ENCODE data around the gene MCUB.

MCUB gene

GRCh38 chr4:109690690-109691410 is 130.8 kb downstream of the MCUB start:
- no peak for DNase-seq

DNA sequence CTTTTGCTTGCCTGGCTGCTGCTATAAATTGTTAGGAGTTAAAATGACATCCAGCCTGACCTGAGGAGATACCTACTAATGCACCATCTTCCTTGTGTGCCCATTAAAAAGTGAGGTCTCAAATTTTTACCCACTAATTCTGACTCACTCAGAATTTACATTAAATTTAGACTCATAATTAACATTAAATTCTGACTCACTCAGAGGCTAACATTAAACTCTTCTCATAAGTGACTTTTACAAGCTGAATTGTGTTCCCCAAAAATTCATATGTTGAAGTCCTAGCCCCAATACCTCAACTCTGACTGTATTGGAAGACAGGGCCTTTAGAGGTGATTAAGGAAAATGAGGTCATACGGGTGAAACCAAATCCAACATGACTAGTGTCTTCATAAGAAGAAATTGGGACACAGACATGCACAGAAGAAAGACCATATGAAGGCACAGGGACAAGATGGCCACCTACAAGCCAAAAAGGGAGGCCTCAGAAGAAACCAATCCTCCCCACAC is 131.4 kb downstream of the MCUB start:
- DNase-seq: no peak

GRCh38 chr4:109698656-109699055 is 138.6 kb downstream of the MCUB start:
- no peak for DNase-seq

GRCh38 chr4:109699553-109700225 is 139.6 kb downstream of the MCUB start:
- no peak for DNase-seq

DNA sequence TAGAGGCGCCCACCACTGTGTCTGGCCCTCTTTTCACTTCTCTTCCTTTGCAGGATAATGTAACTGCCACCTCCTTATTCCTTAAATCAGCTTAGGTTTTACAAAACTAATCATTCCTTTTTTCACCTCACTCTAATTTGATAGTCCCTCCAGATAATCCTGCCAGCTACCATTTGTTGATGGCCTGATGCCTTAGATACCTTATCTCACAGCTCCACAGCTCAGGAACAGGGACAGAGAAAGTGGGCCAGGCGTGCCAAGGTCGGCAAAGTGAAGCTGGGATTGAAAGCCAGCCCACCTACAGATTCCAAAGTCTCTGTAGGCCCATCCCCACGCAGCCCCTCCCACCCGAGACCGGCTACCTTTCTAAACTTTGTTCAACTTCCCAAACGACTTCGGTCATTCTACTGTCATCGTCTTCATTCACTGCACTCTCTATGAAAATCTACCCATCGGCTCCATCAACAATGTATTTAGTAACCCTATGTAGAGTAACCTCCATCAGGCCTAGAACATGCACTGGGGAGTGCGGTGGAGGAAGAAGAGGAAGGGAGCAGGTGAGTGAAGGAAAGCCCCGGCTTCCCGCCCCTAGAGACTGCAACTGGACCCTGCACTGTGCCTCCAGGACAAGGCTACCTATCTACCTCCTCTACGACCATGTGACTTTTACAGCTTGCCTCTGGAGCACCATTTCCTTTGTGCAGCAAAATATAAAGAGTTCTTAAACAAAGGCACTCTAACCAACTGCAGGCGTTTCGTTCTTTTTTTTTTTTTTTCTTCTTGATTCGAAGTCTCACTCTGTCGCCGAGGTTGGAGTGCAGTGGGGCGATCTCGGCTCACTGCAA is 141.7 kb downstream of the MCUB start:
- peak; percentile 31 for DNase-seq

- DNase-seq: peak; percentile 34
Observed at GRCh38 chr4:109702950-109703663, 143.1 kb downstream of the MCUB start, which contains the start of gene CASP6. TSS of gene CASP6 (minus strand) at chr4:109703445. CDS start at chr4:109703395, 50 bp downstream.

- DNase-seq: peak; percentile 2
Observed at GRCh38 chr4:109703664-109704361, 143.8 kb downstream of the MCUB start.

DNA sequence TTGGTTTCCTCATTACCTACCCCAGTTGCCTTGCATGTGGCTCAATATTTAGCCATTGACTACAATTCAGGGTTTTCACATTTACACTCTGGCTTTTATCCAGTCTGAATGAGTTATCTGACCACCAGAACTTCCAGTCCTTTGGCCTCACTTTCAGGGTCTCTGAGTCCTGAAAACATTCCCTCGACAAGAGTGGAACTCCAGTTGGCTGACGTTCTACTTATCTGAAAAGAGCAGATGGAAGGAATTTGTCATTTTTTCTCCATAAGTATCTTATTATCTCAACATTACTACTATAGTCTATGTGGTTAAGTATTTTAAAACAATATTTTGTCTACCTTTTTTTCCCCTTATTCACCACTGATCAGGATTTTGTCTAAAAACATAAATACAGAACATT is 148.4 kb downstream of the MCUB start:
- no peak for DNase-seq

DNA sequence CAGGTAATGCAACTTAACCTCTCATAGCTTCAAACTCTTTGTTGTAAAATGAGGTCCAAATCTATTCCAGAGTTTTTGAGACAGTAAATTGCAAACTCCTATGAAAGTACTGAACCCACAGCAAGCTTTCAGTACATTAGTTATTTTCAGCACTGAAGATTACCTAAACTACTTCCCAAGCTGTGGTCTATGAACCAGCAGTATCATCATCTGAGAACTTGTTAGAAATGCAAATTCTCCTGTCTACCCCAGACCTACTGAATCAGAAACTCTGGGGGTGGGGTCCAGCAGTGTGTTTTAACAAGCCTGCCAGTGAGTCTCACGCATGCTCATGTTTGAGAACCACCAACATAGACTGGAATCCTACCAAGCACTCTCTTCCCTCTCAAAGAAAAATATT is 148.9 kb downstream of the MCUB start:
- no peak for DNase-seq

DNA sequence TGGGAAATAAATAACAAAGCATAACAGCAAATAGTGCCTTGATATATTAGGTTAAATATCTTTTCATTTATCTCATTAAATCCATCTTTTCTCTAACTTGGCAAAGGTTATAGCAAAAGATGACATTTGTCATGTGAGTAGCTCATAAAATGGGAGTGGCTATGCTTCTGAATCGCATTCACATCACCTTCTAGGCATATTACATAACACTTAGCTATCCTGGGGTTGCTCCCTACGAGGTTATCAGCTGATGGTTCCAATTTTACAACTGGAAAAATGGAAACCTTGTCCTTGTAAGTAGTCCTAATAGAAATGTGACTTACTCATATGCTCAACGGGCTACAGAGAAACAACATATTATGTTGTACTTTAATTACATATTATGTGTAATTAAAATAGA is 153.5 kb downstream of the MCUB start:
- no peak for DNase-seq

- no peak for DNase-seq
Observed at GRCh38 chr4:109718759-109719158, 158.7 kb downstream of the MCUB start.

DNA sequence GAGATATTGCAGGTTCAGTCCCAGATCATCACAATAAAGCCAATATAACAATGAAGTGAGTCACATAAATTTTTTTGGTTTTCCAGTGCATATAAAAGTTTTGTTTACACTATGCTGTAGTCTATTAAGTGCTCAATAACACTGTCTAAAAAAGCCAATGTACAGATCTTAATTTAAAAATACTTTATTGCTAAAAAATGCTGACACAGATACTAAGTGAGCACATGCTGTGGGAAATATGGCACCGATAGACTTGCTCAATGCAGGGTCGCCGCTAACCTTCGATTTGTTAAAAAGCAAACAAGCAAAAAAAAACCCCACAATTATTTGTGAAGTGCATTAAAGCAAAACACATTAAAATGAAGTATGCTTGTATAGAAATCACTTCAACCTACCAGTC is 159.6 kb downstream of the MCUB start:
- no peak for DNase-seq

DNA sequence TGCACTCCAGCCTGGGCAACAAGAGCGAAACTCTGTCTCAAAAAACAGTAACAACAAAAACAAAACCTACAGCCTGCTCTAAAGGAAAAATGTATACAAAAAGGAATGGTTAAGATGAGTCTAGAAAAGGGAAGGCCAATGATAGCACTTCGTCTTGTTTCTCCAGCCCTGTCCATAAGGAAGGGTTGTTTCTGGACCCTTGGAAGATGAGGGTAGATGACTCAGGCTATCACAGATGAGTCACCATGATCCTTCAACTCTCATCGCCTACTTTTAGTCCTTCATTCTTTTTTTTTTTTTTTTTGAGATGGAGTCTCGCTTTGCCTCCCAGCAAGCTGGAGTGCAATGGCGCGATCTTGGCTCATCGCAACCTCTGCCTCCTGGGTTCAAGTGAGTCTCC is 161.0 kb downstream of the MCUB start:
- no peak for DNase-seq

GRCh38 chr4:109722357-109722756 is 162.3 kb downstream of the MCUB start:
- DNase-seq: no peak

DNA sequence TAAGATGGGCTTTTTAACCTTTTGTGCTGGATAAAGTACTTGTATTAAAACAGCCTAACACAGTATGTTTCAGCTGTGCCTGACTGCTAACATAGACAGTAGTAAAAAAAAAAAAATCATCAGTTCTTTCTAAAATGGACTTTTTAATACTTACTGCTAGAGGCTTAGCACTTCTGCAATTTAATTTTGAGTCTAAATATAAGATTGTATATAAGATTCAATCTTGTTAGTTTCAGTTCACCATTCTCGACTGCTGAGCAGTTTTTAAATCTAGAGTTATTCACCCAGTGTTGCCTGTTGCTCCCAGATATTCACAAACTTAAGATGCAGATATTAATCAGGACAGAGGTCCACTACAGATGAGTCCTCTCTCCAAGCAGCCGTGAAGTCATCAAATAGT is 163.1 kb downstream of the MCUB start:
- DNase-seq: no peak

DNA sequence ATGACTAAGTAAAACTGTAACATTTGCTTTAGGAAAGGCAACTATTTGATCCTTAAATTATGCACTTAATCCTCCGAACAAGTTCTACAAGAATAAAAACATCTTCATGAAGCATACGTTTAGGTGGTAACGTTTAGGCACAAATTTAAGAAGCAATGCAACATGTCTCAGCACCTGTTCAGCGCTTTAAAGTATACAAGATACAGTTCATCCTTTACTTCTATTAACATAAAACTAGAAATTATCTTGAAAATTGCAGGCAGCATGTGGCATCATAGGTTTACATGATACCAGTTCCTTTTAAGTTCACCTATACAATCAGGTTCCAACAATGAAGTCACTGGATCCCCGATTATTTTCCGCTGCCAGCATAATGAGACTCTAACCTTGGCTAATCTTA is 168.3 kb downstream of the MCUB start:
- no peak for DNase-seq

GRCh38 chr4:109729117-109729717 is 169.2 kb downstream of the MCUB start:
- no peak for DNase-seq

DNA sequence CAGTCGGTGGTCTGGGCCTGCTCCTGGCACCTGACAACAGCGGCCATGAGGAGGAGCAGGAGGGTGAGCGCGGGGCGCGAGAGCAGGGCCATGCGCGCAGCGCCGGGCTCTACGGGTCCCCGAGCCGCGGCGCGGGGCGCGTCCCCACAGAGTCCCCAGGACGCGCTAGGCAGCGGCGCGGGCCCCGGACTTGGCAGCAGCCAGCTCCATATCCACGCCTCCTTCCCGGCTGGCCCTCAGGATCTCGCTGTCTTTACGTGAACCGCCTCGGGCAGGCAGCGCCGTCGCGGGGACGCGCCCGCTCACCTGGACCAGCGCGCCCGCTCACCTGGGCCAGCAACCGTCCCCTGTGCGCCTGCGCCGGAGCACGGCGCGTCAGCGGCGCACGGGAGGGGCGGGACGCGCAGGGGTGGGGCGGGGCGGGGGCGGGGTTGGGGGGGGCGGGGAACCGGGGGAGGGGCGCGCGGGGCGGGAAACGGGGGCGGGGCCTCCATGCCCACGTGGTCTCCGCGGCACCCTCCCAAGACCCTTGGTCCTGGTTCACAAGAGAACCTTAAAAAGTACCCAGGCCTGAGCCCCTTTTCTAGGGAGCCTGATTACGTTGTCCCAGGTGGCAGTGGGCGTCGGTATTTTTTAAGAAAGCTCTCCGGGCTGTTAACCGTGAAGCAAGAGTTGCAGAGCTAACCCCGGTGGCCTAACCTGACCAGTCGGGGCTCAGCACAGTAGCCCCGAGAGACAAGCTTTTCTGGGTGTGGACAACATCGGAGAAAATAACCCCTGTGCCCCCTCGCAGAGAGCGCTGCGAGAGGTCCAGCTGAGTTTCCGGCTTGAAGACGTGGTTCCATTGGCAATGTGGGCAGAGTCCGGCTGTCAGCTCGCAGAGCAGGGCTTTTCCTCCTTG is 169.9 kb downstream of the MCUB start, which contains the start of gene PLA2G12A:
Gene PLA2G12A (minus strand): TSS at position 353 of the 901 bp plus-strand sequence. CDS start 261 bp downstream, at position 92.
- peak; percentile 58 for DNase-seq

- no peak for DNase-seq
Observed at GRCh38 chr4:109730619-109731545, 170.8 kb downstream of the MCUB start.

Data from DMS79 treated with DMSO at 0.1 percent for 48 hours (cell line).